Thymus (tissue), 11 donors: ENCODE measurements around the gene PCCA. TPM values are rescaled to one million over a fixed set of nuclear protein-coding genes. Genes with fewer than 3 reads are reported as not detected.
"Not testable (repeated sequence)": the region's sequence is repeated elsewhere in the genome, so short reads cannot be mapped to it uniquely, and the experiment has no call there.

Source experiments
- DNase-seq, 9 donors: peaks; one replicate each; pipeline ENCODE4 v3.0.0-alpha.2; 2013; ENCODE audit warnings: low spot score in 9 of 9, low read depth in 6 of 9, missing footprints in 1 of 9
- H3K27ac ChIP-seq, 2 donors: one replicate each; pipeline ENCODE4 v1.5.1; 2013; ENCODE audit warnings: control low read depth in 1 of 2, low read depth in 1 of 2, low read length in 1 of 2, mild to moderate bottlenecking in 1 of 2, moderate library complexity in 1 of 2
- H3K27me3 ChIP-seq, 2 donors: one replicate each; pipeline ENCODE4 v1.5.1; 2013; ENCODE audit warnings: low read length in 1 of 2; ENCODE audit not compliant: control insufficient read depth in 2 of 2, insufficient read depth in 1 of 2
- H3K36me3 ChIP-seq, 2 donors: one replicate each; pipeline ENCODE4 v1.5.1; 2013; ENCODE audit warnings: low read length in 1 of 2, mild to moderate bottlenecking in 1 of 2, moderate library complexity in 1 of 2; ENCODE audit not compliant: control insufficient read depth in 2 of 2, insufficient read depth in 2 of 2
- H3K4me1 ChIP-seq, 2 donors: one replicate each; pipeline ENCODE4 v1.5.1; 2013; ENCODE audit warnings: low read length in 2 of 2; ENCODE audit not compliant: control insufficient read depth in 2 of 2, insufficient read depth in 2 of 2
- H3K4me3 ChIP-seq, 2 donors: one replicate each; pipeline ENCODE4 v1.5.1; 2013; ENCODE audit warnings: low read length in 2 of 2, control low read depth in 1 of 2, mild to moderate bottlenecking in 1 of 2
- H3K9me3 ChIP-seq, 2 donors: one replicate each; pipeline ENCODE4 v1.5.1; 2013; ENCODE audit warnings: low read length in 1 of 2, mild to moderate bottlenecking in 1 of 2; ENCODE audit not compliant: control insufficient read depth in 2 of 2, insufficient read depth in 1 of 2
- WGBS: extraction: QIAGEN DNeasy Blood & Tissue Kit; methylation state at CpG from one replicate; pipeline ENCODE4 v1.1.7; 2013; 5-methylcytosine and 5-hydroxymethylcytosine counted together
- polyA plus RNA-seq: library from polyadenylated mRNA; stranded (reverse); fragments of 200-250 nt; gene quantifications from one replicate; pipeline ENCODE4 v1.2.3, GENCODE V29; 2013
- total RNA-seq: library from RNA; stranded (reverse); fragments of 120-200 nt; gene quantifications from one replicate; pipeline ENCODE4 v1.2.4, GENCODE V29; 2013
- donor health status: healthy.

PCCA gene
- total and polyA plus RNA-seq, 2 donors: 17.9 to 18.2 TPM

DNA sequence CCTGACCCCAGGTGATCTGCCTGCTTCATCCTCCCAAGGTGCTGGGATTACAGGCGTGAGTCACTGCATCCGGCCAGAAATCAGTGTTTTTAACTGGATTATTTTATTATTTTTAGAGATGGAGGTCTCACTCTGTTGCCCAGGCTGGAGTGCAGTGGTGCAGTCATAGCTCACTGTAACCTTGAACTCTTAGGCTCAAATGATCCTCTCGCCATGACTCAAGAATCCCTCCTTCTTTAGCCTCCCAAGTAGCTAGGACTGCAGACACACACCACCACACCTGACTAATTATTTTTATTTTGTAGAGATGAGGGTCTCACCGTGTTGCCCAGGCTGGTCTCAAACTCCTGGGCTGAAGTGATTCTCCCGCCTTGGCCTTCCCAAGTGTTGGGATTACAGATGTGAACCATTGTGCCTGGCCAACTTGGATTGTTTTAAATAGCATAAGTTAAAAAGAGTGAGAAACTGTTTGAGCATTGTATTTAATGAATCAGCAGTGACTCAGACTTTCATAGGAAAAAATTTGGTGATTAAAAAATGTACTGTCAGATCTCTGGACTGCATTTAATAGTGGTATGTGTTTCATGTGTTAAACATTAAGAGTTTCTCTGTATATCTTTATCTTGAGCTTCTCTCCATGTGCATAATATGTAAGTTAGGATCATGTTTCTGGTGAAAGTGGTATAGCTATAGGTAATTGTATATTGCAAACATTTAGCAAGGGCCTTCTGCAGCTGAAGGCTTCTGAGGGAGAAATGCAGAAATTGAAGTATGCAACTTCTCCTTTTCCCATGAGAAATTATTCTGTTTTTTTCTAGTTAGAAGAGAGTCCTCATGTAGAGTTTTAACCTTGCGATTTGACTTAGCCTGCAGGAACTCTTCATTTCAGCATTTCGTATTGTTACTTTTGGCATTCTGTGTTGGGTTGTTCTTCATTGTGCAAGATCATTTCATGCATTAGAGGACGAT lies 121.2 kb downstream of the PCCA start:
- WGBS: 94% methylated on average over 8 of the region's 8 CpGs
- Histone ChIP-seq H3K4me1 (no peaks in the 10 kb centered on the region), H3K27ac (no peak overlapping the region), H3K4me3 (no peak overlapping the region), H3K9me3 (no peaks in the 10 kb centered on the region), H3K27me3 (no peaks in the 10 kb centered on the region), H3K36me3 (no peaks in the 10 kb centered on the region)
- DNase-seq: no peak

DNA sequence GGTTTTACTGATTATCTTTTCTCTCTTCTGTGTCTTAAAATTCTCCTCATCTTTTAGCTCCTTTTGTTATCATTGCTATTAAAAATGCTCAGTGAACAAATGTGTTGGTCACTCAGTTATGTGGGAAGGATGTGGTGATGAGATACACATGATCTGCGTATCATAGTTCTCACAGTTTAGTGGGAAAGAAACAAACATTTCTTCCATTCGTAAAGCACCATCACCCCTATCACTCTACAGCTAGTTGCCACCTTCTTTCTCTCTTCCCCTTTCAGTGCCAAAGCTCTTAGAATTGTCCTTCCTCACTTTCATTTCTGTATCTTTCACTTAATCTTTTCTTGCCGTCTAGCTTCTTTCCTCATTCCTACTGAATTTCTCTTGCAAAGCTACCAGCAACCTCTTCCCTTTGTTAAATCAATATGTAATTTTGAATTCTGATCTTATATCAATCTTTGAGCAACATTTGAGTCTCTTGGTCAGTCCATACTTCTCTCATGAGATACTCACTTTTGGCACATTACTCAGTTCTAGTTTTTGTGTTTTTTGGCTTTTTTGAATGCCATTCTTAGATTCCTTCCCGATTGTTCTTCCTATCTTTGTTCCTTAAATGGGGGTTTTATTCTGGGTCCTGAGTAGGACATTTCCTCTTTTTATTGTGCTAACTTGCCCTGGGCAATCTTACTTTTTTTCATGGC lies 122.3 kb downstream of the PCCA start:
- Histone ChIP-seq H3K9me3 (no peaks in the 10 kb centered on the region), H3K27ac (no peak overlapping the region), H3K4me1 (no peaks in the 10 kb centered on the region), H3K27me3 (no peaks in the 10 kb centered on the region), H3K4me3 (no peak overlapping the region), H3K36me3 (no peaks in the 10 kb centered on the region)
- WGBS: 94% methylated on average over 4 of the region's 4 CpGs
- DNase-seq: no peak

DNA sequence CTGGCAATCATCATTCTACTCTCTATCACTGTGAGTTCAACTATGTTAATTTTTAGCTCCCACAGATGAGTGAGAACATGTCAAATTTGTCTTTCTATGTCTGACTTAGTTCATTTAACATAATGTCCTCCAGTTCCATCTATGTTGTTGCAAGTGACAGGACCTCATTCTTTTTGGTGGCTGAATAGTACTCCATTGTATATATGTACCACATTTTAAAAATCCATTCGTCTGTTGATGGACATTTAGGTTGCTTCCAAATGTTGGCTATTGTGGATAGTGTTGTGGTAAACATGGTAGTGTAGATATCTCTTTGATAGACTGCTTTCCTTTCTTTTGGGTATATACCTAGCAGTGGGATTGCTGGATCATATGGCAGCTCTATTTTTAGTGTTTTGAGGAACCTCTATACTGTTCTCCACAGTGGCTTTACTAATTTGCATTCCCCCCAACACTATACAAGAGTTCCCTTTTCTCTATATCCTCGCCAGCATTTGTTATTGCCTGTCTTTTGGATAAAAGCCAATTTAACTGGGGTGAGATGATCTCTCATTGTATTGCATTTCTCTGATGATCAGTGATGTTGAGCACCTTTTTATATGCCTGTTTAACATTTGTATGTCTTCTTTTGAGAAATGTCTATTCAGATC lies 124.1 kb downstream of the PCCA start:
- no peaks in the 10 kb centered on the region for H3K36me3 ChIP-seq
- no peak overlapping the region for H3K4me3 ChIP-seq
- no peaks in the 10 kb centered on the region for H3K9me3 ChIP-seq
- 89% methylated on average over 2 of the region's 2 CpGs for WGBS
- no peaks in the 10 kb centered on the region for H3K27me3 ChIP-seq
- no peak for DNase-seq
- H3K27ac ChIP-seq: no peak overlapping the region
- H3K4me1 ChIP-seq: no peaks in the 10 kb centered on the region

DNA sequence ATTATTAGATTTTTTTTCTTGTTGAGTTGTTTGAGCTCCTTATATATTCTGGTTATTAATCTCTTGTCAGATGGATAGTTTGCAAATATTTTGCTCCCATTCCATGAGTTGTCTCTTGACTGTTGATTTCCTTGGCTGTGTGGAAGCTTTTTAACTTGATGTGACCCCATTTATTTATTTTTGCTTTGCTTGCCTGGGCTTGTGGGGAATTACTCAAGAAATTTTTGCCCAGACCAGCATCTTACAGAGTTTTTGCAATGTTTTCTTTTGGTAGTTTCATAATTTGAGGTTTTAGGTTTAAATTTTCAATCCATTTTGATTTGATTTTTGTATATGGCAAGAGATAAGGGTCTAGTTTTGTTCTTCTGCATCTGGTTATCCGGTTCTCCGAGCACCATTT lies 124.7 kb downstream of the PCCA start:
- no peak overlapping the region for H3K27ac ChIP-seq
- H3K4me1 ChIP-seq: no peaks in the 10 kb centered on the region
- H3K36me3 ChIP-seq: no peaks in the 10 kb centered on the region
- H3K9me3 ChIP-seq: no peaks in the 10 kb centered on the region
- DNase-seq: no peak
- no peaks in the 10 kb centered on the region for H3K27me3 ChIP-seq
- WGBS: over 99% methylated on average over 2 of the region's 2 CpGs
- no peak overlapping the region for H3K4me3 ChIP-seq

DNA sequence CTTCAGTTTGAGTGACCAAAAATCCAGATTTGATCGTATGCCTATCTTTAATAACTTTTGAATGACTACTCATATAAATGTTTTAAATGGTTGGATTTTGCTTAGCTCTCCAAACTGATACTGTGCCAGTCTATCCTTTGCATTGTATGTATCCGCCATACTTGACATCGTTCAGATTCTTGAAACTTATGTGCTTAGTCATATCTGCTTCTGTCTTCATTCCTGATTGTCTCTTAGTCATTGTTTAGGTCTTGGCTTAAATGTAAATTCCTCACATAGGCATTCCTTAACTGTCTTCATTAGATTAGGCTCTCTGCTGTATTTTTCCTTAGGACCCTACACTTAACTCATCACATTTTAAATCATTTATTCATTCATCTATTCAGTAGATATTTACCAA lies 126.0 kb downstream of the PCCA start:
- 96% methylated on average over 3 of the region's 3 CpGs for WGBS
- no peaks in the 10 kb centered on the region for H3K36me3 ChIP-seq
- DNase-seq: no peak
- no peak overlapping the region for H3K4me3 ChIP-seq
- no peaks in the 10 kb centered on the region for H3K9me3 ChIP-seq
- no peak overlapping the region for H3K27ac ChIP-seq
- H3K4me1 ChIP-seq: no peaks in the 10 kb centered on the region
- no peaks in the 10 kb centered on the region for H3K27me3 ChIP-seq

DNA sequence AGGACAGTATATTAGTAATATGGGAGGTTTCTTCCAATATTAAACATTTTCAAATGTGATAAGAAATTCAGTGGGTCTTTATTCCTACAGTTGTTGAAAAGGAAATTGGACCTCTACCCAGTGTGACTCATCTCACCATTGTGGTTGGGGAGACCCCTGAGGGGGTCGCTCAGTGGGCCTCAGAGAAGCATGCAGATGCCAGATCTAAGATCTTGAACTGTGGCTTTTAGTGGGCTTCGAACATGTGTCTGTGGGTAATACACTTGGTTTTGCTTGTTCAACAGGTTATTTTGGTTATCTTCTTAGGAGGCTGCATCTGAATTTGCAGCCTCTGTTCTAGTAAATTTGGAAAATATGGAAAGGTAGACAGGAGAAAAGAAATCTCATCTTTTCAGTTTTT lies 132.3 kb downstream of the PCCA start:
- Histone ChIP-seq H3K27me3 (no peaks in the 10 kb centered on the region), H3K27ac (no peak overlapping the region), H3K9me3 (no peaks in the 10 kb centered on the region), H3K4me3 (no peak overlapping the region), H3K4me1 (no peaks in the 10 kb centered on the region), H3K36me3 (no peaks in the 10 kb centered on the region)
- DNase-seq: no peak
- 42% methylated on average over 2 of the region's 2 CpGs for WGBS

DNA sequence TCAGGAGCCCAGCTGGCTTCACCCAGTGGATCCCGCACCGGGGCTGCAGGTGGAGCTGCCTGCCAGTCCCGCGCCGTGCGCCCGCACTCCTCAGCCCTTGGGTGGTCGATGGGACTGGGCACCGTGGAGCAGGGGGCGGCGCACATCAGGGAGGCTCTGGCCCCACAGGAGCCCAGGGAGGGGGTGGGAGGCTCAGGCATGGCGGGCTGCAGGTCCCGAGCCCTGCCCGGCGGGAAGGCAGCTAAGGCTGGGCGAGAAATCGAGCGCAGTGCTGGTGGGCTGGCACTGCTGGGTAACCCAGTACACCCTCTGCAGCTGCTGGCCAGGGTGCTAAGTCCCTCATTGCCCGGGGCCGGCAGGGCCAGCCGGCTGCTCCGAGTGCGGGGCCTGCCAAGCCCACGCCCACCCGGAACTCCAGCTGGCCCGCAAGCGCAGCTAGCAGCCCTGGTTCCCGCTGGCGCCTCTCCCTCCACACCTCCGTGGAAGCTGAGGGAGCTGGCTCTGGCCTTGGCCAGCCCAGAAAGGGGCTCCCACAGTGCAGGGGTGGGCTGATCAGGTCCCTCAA lies 135.2 kb downstream of the PCCA start:
- not testable (repeated sequence) for DNase-seq, H3K9me3 ChIP-seq
- WGBS: 98% methylated on average over 30 of the region's 30 CpGs

DNA sequence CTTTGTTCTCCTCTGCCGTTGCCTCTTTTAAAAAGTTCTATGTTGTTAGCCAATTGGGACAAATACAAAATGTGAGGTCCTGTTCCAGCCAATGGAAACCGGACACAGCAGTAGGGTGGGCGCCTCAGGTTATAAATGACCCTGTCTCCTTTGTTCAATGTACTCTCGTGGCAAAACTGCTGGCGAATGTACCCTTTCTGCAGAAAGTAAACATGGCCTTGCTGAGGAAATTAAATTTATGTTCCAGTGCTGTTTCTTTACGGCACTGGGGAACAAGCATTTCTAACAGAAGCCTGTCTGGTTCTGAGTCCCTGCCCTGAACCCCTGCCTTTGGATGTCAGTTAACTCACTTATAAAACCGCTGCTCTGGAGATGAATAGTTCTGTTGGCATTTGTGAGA lies 140.7 kb downstream of the PCCA start:
- no peaks in the 10 kb centered on the region for H3K27me3 ChIP-seq
- H3K9me3 ChIP-seq: no peaks in the 10 kb centered on the region
- no peak for DNase-seq
- WGBS: 93% methylated on average over 7 of the region's 7 CpGs
- no peak overlapping the region for H3K4me3 ChIP-seq
- no peaks in the 10 kb centered on the region for H3K36me3 ChIP-seq
- peaks cover 0 to 3% of the 10 kb centered on the region in 2 donors for H3K4me1 ChIP-seq
- H3K27ac ChIP-seq: no peak overlapping the region

More for the DNA sequence above, 135.2 kb downstream of the PCCA start:
- not testable (repeated sequence) for H3K27ac ChIP-seq, H3K36me3 ChIP-seq, H3K27me3 ChIP-seq, H3K4me1 ChIP-seq, H3K4me3 ChIP-seq

DNA sequence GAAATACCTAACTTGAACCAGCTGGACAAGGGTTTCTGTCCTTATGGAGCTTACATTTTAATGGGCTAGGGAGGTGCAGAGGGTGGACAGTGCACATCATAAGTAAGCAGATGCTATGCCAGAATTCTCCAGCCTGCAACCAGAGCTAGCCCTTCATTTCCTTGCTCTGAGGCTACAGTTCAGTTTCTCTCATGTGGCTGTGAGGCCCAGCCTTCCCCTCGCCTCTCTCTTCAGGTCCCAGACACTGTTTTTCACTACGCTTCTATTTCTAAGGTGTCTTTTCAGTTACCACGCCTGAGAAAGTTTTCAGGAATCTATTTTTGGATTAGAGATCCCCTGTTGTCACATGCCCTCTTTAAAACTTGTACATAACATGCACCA lies 141.9 kb downstream of the PCCA start:
- no peak overlapping the region for H3K4me3 ChIP-seq
- no peaks in the 10 kb centered on the region for H3K27me3 ChIP-seq
- 83% methylated on average over 3 of the region's 3 CpGs for WGBS
- peaks cover 0 to 3% of the 10 kb centered on the region in 2 donors for H3K4me1 ChIP-seq
- no peaks in the 10 kb centered on the region for H3K36me3 ChIP-seq
- no peak overlapping the region for H3K27ac ChIP-seq
- H3K9me3 ChIP-seq: no peaks in the 10 kb centered on the region
- peak in 1 of 9 donors; percentile 12 for DNase-seq
